Measurements from ENCODE around the gene RPS26. TPM values are rescaled to one million over a fixed set of nuclear protein-coding genes. Genes with fewer than 3 reads are reported as not detected.

RPS26 gene
- total and polyA plus RNA-seq, 2 of the 13 experiments (the other 11 are each of a cell fraction or from before 2014, with no cell fraction given), result 150 to 421 TPM

- TF ChIP-seq ONECUT2 (CRISPR knock-in tag; IDR thresholded peaks at IDR 0.05), result peak; percentile 44; the same call in 1 of the 2 replicates
- TF ChIP-seq KDM5A (IDR thresholded peaks at IDR 0.05; ENCODE audit: borderline replicate concordance, low read length), result peak; percentile 93
- peak; percentile 74 for TF ChIP-seq KDM3A (CRISPR knock-in tag; IDR thresholded peaks at IDR 0.05; ENCODE audit: low read depth)
- no peak for TF ChIP-seq ZNF326 (CRISPR knock-in tag; IDR thresholded peaks at IDR 0.05; ENCODE audit: borderline replicate concordance)
- no peak; the same call in 1 of the 2 replicates for TF ChIP-seq ZFP41 (CRISPR knock-in tag; IDR thresholded peaks at IDR 0.05; ENCODE audit: borderline replicate concordance)
- peak; percentile 60; the same call in 1 of the 2 replicates for TF ChIP-seq NFKBIZ (CRISPR knock-in tag; IDR thresholded peaks at IDR 0.05)
- TF ChIP-seq THRA (CRISPR knock-in tag; IDR thresholded peaks at IDR 0.05; ENCODE audit: borderline replicate concordance), result peak; percentile 57
- TF ChIP-seq ZNF782 (CRISPR knock-in tag; IDR thresholded peaks at IDR 0.05; ENCODE audit: borderline replicate concordance), result peak; percentile 76; the same call in 1 of the 2 replicates
- peak; percentile 80 for TF ChIP-seq ZNF335 (CRISPR knock-in tag; IDR thresholded peaks at IDR 0.05)
- TF ChIP-seq DMAP1 (CRISPR knock-in tag; IDR thresholded peaks at IDR 0.05), result peak; percentile 96
- peak; percentile 81 for TF ChIP-seq ZNF230 (CRISPR knock-in tag; IDR thresholded peaks at IDR 0.05)
- peak in 1 of 2 experiments; percentile 61; a peak in 1 of 4 replicates for TF ChIP-seq REST (IDR thresholded peaks at IDR 0.05; ENCODE audit: borderline replicate concordance in 1 of 2, low read depth in 1 of 2, low read length in 2 of 2)
- no peak for TF ChIP-seq MATR3 (CRISPR knock-in tag; IDR thresholded peaks at IDR 0.05)
- no peak for TF ChIP-seq ZBTB44 (CRISPR knock-in tag; IDR thresholded peaks at IDR 0.05)
- peak; percentile 89 for TF ChIP-seq ZNF605 (CRISPR knock-in tag; IDR thresholded peaks at IDR 0.05)
- peak; percentile 68; the same call in 1 of the 2 replicates for TF ChIP-seq PATZ1 (CRISPR knock-in tag; IDR thresholded peaks at IDR 0.05)
- no peak for TF ChIP-seq FOXP1 (IDR thresholded peaks at IDR 0.05)
- TF ChIP-seq FOXP1 (CRISPR knock-in tag; IDR thresholded peaks at IDR 0.05), result peak; percentile 58; the same call in 1 of the 2 replicates
- TF ChIP-seq ZNF333 (CRISPR knock-in tag; IDR thresholded peaks at IDR 0.05; ENCODE audit: borderline replicate concordance), result 0 out of 2 replicates have a peak, but pooled peaks have one; percentile 36
- TF ChIP-seq ZNF17 (CRISPR knock-in tag; IDR thresholded peaks at IDR 0.05), result no peak
- TF ChIP-seq SUZ12 (IDR thresholded peaks at IDR 0.05; ENCODE audit: low read depth, low read length), result peak; percentile 61
- TF ChIP-seq ZNF563 (CRISPR knock-in tag; IDR thresholded peaks at IDR 0.05), result no peak
These were observed at the start of gene RPS26 (continued) for GRCh38 chr12:56041552-56042429.
